Central memory CD4-positive, alpha-beta T cell (primary cell): Measurements from ENCODE around the gene NUP214.
"Not testable (repeated sequence)": the region's sequence is repeated elsewhere in the genome, so short reads cannot be mapped to it uniquely, and the experiment has no call there.

Experiments
- DNase-seq: peaks from one replicate; pipeline ENCODE4 v3.0.0; 2022

Gene NUP214

GRCh38 chr9:131161585-131161984 is 36.2 kb downstream of the NUP214 start:
- no peak for DNase-seq

GRCh38 chr9:131162886-131163285 is 37.5 kb downstream of the NUP214 start:
- DNase-seq: no peak

GRCh38 chr9:131165523-131165922 is 40.1 kb downstream of the NUP214 start:
- no peak for DNase-seq

GRCh38 chr9:131167146-131167692 is 41.8 kb downstream of the NUP214 start:
- no peak for DNase-seq

GRCh38 chr9:131167936-131168335 is 42.5 kb downstream of the NUP214 start:
- no peak for DNase-seq

GRCh38 chr9:131169563-131170240 is 44.3 kb downstream of the NUP214 start:
- DNase-seq: no peak

- no peak for DNase-seq
Observed at GRCh38 chr9:131173995-131174394, 48.6 kb downstream of the NUP214 start.

- no peak for DNase-seq
Observed at GRCh38 chr9:131174681-131175239, 49.4 kb downstream of the NUP214 start.

GRCh38 chr9:131177898-131178297 is 52.5 kb downstream of the NUP214 start:
- no peak for DNase-seq

GRCh38 chr9:131178382-131178781 is 53.0 kb downstream of the NUP214 start:
- DNase-seq: peak; percentile 64

GRCh38 chr9:131178926-131179325 is 53.5 kb downstream of the NUP214 start:
- no peak for DNase-seq

- no peak for DNase-seq
Observed at GRCh38 chr9:131179561-131180219, 54.3 kb downstream of the NUP214 start.

- no peak for DNase-seq
Observed at GRCh38 chr9:131180454-131180853, 55.1 kb downstream of the NUP214 start.

GRCh38 chr9:131181091-131181681 is 55.8 kb downstream of the NUP214 start:
- DNase-seq: no peak

GRCh38 chr9:131185924-131186323 is 60.5 kb downstream of the NUP214 start:
- DNase-seq: no peak

- DNase-seq: no peak
Observed at GRCh38 chr9:131186622-131187021, 61.2 kb downstream of the NUP214 start.

- DNase-seq: no peak
Observed at GRCh38 chr9:131187957-131188356, 62.6 kb downstream of the NUP214 start.

- no peak for DNase-seq
Observed at GRCh38 chr9:131188976-131189375, 63.6 kb downstream of the NUP214 start.

- DNase-seq: no peak
Observed at GRCh38 chr9:131190191-131190590, 64.8 kb downstream of the NUP214 start.

GRCh38 chr9:131191032-131191431 is 65.6 kb downstream of the NUP214 start:
- not testable (repeated sequence) for DNase-seq

GRCh38 chr9:131191857-131192256 is 66.5 kb downstream of the NUP214 start:
- DNase-seq: no peak

GRCh38 chr9:131193051-131193450 is 67.7 kb downstream of the NUP214 start:
- no peak for DNase-seq

GRCh38 chr9:131194762-131195161 is 69.4 kb downstream of the NUP214 start:
- DNase-seq: no peak
